SJSA1 (cell line): Measurements from ENCODE around the gene GLB1L2. TPM values are rescaled to one million over a fixed set of nuclear protein-coding genes. Genes with fewer than 3 reads are reported as not detected.

Experiments
- DNase-seq, 2 experiments: peaks; one replicate each; pipeline ENCODE4 v3.0.0-alpha.2; 2015 to 2020; ENCODE audit warnings: low spot score in 2 of 2, low read depth in 1 of 2
- H3K27ac ChIP-seq: fragments of 250-450 bp; sonication (Bioruptor Pico); 2 replicates; pipeline ENCODE4 v1.5.1; 2020; ENCODE audit warnings: mild to moderate bottlenecking, moderate library complexity
- H3K27me3 ChIP-seq: fragments of 250-450 bp; sonication (Bioruptor Pico); replicated peaks from 2 replicates; pipeline ENCODE4 v1.5.1; 2020; ENCODE audit warnings: mild to moderate bottlenecking, moderate library complexity
- H3K36me3 ChIP-seq: fragments of 250-450 bp; sonication (Bioruptor Pico); 2 replicates; pipeline ENCODE4 v1.5.1; 2020; ENCODE audit warnings: mild to moderate bottlenecking
- H3K4me1 ChIP-seq: fragments of 250-450 bp; sonication (Bioruptor Pico); replicated peaks from 2 replicates; pipeline ENCODE4 v1.6.1; 2021; ENCODE audit warnings: mild to moderate bottlenecking
- H3K4me3 ChIP-seq: fragments of 250-450 bp; sonication (Bioruptor Pico); 2 replicates; pipeline ENCODE4 v1.5.1; 2020; ENCODE audit warnings: mild to moderate bottlenecking
- H3K9me3 ChIP-seq: fragments of 250-450 bp; sonication (Bioruptor Pico); replicated peaks from 2 replicates; pipeline ENCODE4 v1.5.1; 2020; ENCODE audit warnings: mild to moderate bottlenecking
- total RNA-seq: library from RNA; depleted of rRNA; stranded (reverse); fragments of >200 nt; shearing (Covaris generic); gene quantifications from 2 replicates; pipeline ENCODE4 v1.2.3, GENCODE V29; 2014

GLB1L2 gene
- total RNA-seq, 1 experiment from 2014 or later: not detected

GRCh38 chr11:134359646-134360045 is 27.9 kb downstream of the GLB1L2 start:
- Histone ChIP-seq H3K9me3 (no peaks in the 10 kb centered on the region), H3K27ac (no peak overlapping the region), H3K27me3 (no peaks in the 10 kb centered on the region), H3K4me1 (no peaks in the 10 kb centered on the region), H3K4me3 (no peak overlapping the region), H3K36me3 (no peaks in the 10 kb centered on the region)
- no peak for DNase-seq

GRCh38 chr11:134360050-134360835 is 28.5 kb downstream of the GLB1L2 start:
- Histone ChIP-seq H3K4me3 (no peak overlapping the region), H3K27ac (no peak overlapping the region), H3K9me3 (no peaks in the 10 kb centered on the region), H3K27me3 (no peaks in the 10 kb centered on the region), H3K36me3 (no peaks in the 10 kb centered on the region), H3K4me1 (no peaks in the 10 kb centered on the region)
- peak; percentile 20 to 54 for DNase-seq

GRCh38 chr11:134361661-134362060 is 29.9 kb downstream of the GLB1L2 start:
- H3K4me3 ChIP-seq: no peak overlapping the region
- no peaks in the 10 kb centered on the region for H3K4me1 ChIP-seq

GRCh38 chr11:134362192-134362901 is 30.6 kb downstream of the GLB1L2 start:
- Histone ChIP-seq H3K27me3 (no peaks in the 10 kb centered on the region), H3K27ac (no peak overlapping the region)

More at GRCh38 chr11:134361661-134362060, 29.9 kb downstream of the GLB1L2 start:
- Histone ChIP-seq H3K27ac (no peak overlapping the region), H3K36me3 (no peaks in the 10 kb centered on the region), H3K9me3 (no peaks in the 10 kb centered on the region), H3K27me3 (no peaks in the 10 kb centered on the region)
- DNase-seq: no peak

GRCh38 chr11:134363161-134363560 is 31.4 kb downstream of the GLB1L2 start:
- no peak for DNase-seq
- Histone ChIP-seq H3K27ac (no peak overlapping the region), H3K36me3 (no peaks in the 10 kb centered on the region)

More at GRCh38 chr11:134362192-134362901, 30.6 kb downstream of the GLB1L2 start:
- Histone ChIP-seq H3K4me1 (no peaks in the 10 kb centered on the region), H3K36me3 (no peaks in the 10 kb centered on the region), H3K4me3 (no peak overlapping the region), H3K9me3 (no peaks in the 10 kb centered on the region)
- no peak for DNase-seq

GRCh38 chr11:134363592-134363991 is 31.8 kb downstream of the GLB1L2 start:
- no peaks in the 10 kb centered on the region for H3K27me3 ChIP-seq
- no peak overlapping the region for H3K4me3 ChIP-seq
- no peak overlapping the region for H3K27ac ChIP-seq
- no peak for DNase-seq
- H3K9me3 ChIP-seq: no peaks in the 10 kb centered on the region
- no peaks in the 10 kb centered on the region for H3K4me1 ChIP-seq
- no peaks in the 10 kb centered on the region for H3K36me3 ChIP-seq

More at GRCh38 chr11:134363161-134363560, 31.4 kb downstream of the GLB1L2 start:
- Histone ChIP-seq H3K4me1 (no peaks in the 10 kb centered on the region), H3K4me3 (no peak overlapping the region), H3K27me3 (no peaks in the 10 kb centered on the region), H3K9me3 (no peaks in the 10 kb centered on the region)

GRCh38 chr11:134364261-134364660 is 32.5 kb downstream of the GLB1L2 start:
- H3K9me3 ChIP-seq: no peaks in the 10 kb centered on the region
- H3K27me3 ChIP-seq: no peaks in the 10 kb centered on the region
- H3K27ac ChIP-seq: no peak overlapping the region
- no peak for DNase-seq
- no peaks in the 10 kb centered on the region for H3K4me1 ChIP-seq
- H3K4me3 ChIP-seq: no peak overlapping the region
- H3K36me3 ChIP-seq: no peaks in the 10 kb centered on the region

- Histone ChIP-seq H3K27ac (no peak overlapping the region), H3K36me3 (no peaks in the 10 kb centered on the region), H3K4me3 (no peak overlapping the region), H3K27me3 (no peaks in the 10 kb centered on the region), H3K4me1 (no peaks in the 10 kb centered on the region), H3K9me3 (no peaks in the 10 kb centered on the region)
- no peak for DNase-seq
These were observed 33.5 kb downstream of the GLB1L2 start for GRCh38 chr11:134365011-134365925.

- Histone ChIP-seq H3K4me3 (no peak overlapping the region), H3K36me3 (no peaks in the 10 kb centered on the region), H3K9me3 (no peaks in the 10 kb centered on the region), H3K27me3 (no peaks in the 10 kb centered on the region), H3K27ac (no peak overlapping the region), H3K4me1 (no peaks in the 10 kb centered on the region)
- no peak for DNase-seq
These were observed 34.5 kb downstream of the GLB1L2 start for GRCh38 chr11:134366254-134366653.

GRCh38 chr11:134367781-134368180 is 36.0 kb downstream of the GLB1L2 start:
- no peak for DNase-seq
- Histone ChIP-seq H3K27ac (no peak overlapping the region), H3K4me3 (no peak overlapping the region), H3K27me3 (no peaks in the 10 kb centered on the region), H3K36me3 (no peaks in the 10 kb centered on the region), H3K4me1 (no peaks in the 10 kb centered on the region), H3K9me3 (no peaks in the 10 kb centered on the region)

- Histone ChIP-seq H3K4me1 (no peaks in the 10 kb centered on the region), H3K36me3 (no peaks in the 10 kb centered on the region), H3K27me3 (no peaks in the 10 kb centered on the region), H3K4me3 (no peak overlapping the region), H3K27ac (no peak overlapping the region), H3K9me3 (no peaks in the 10 kb centered on the region)
- DNase-seq: no peak
These were observed 38.1 kb downstream of the GLB1L2 start for GRCh38 chr11:134369656-134370525.

- no peak overlapping the region for H3K27ac ChIP-seq
- DNase-seq: no peak
- no peaks in the 10 kb centered on the region for H3K9me3 ChIP-seq
- H3K36me3 ChIP-seq: no peaks in the 10 kb centered on the region
- H3K27me3 ChIP-seq: no peaks in the 10 kb centered on the region
- H3K4me1 ChIP-seq: no peaks in the 10 kb centered on the region
- H3K4me3 ChIP-seq: no peak overlapping the region
These were observed 39.0 kb downstream of the GLB1L2 start for GRCh38 chr11:134370526-134371435.
